Measurements from ENCODE around the gene SPART.
A peak's percentile ranks its signal among the peaks of the same experiment; 100 is the strongest.

Gene SPART

GRCh38 chr13:36297366-36298338 lies 48.5 kb downstream of the SPART start, which contains the start of gene CCDC169:
TSS of gene CCDC169 (minus strand) at chr13:36297814. CDS start at chr13:36297719, 95 bp downstream.
- Histone ChIP-seq H3K4me3 (ENCODE audit: low read length) (peak within 1 kb of the TSS; percentile 76), H3K9ac (ENCODE audit: low read length) (peak within 1 kb of the TSS; percentile 50), H3K27me3 (ENCODE audit: control insufficient read depth, insufficient read depth, low read length) (no peaks in the 10 kb centered on the region), H3K36me3 (ENCODE audit: control insufficient read depth, insufficient read depth, low read length) (no peaks in the 10 kb centered on the region), H3K4me1 (ENCODE audit: control insufficient read depth, insufficient read depth, low read length) (peaks cover 8% of the 10 kb centered on the region), H3K27ac (ENCODE audit: low read depth, low read length) (peak within 1 kb of the TSS; percentile 90)

- no peak overlapping the region for H3K4me3 ChIP-seq (ENCODE audit: low read length)
- no peaks in the 10 kb centered on the region for H3K36me3 ChIP-seq (ENCODE audit: control insufficient read depth, insufficient read depth, low read length)
- H3K4me1 ChIP-seq (ENCODE audit: control insufficient read depth, insufficient read depth, low read length) = peaks cover 8% of the 10 kb centered on the region
- H3K27ac ChIP-seq (ENCODE audit: low read depth, low read length) = no peak overlapping the region
- no peak overlapping the region for H3K9ac ChIP-seq (ENCODE audit: low read length)
- no peaks in the 10 kb centered on the region for H3K27me3 ChIP-seq (ENCODE audit: control insufficient read depth, insufficient read depth, low read length)
Observed at GRCh38 chr13:36294096-36294495, 52.1 kb downstream of the SPART start.

GRCh38 chr13:36293497-36293896 lies 52.7 kb downstream of the SPART start:
- peaks cover 8% of the 10 kb centered on the region for H3K4me1 ChIP-seq (ENCODE audit: control insufficient read depth, insufficient read depth, low read length)
- H3K9ac ChIP-seq (ENCODE audit: low read length) = no peak overlapping the region
- H3K4me3 ChIP-seq (ENCODE audit: low read length) = no peak overlapping the region
- H3K27me3 ChIP-seq (ENCODE audit: control insufficient read depth, insufficient read depth, low read length) = no peaks in the 10 kb centered on the region
- H3K36me3 ChIP-seq (ENCODE audit: control insufficient read depth, insufficient read depth, low read length) = no peaks in the 10 kb centered on the region
- no peak overlapping the region for H3K27ac ChIP-seq (ENCODE audit: low read depth, low read length)

- Histone ChIP-seq H3K27ac (ENCODE audit: low read depth, low read length) (no peak overlapping the region), H3K4me3 (ENCODE audit: low read length) (no peak overlapping the region), H3K27me3 (ENCODE audit: control insufficient read depth, insufficient read depth, low read length) (no peaks in the 10 kb centered on the region)
Observed at GRCh38 chr13:36288794-36289391, 57.3 kb downstream of the SPART start.

GRCh38 chr13:36286006-36286405 lies 60.2 kb downstream of the SPART start:
- Histone ChIP-seq H3K27me3 (ENCODE audit: control insufficient read depth, insufficient read depth, low read length) (no peaks in the 10 kb centered on the region), H3K4me1 (ENCODE audit: control insufficient read depth, insufficient read depth, low read length) (peaks cover 6% of the 10 kb centered on the region), H3K4me3 (ENCODE audit: low read length) (no peak overlapping the region), H3K36me3 (ENCODE audit: control insufficient read depth, insufficient read depth, low read length) (no peaks in the 10 kb centered on the region), H3K27ac (ENCODE audit: low read depth, low read length) (no peak overlapping the region), H3K9ac (ENCODE audit: low read length) (no peak overlapping the region)

More at GRCh38 chr13:36288794-36289391, 57.3 kb downstream of the SPART start:
- Histone ChIP-seq H3K4me1 (ENCODE audit: control insufficient read depth, insufficient read depth, low read length) (peaks cover 6% of the 10 kb centered on the region), H3K9ac (ENCODE audit: low read length) (no peak overlapping the region), H3K36me3 (ENCODE audit: control insufficient read depth, insufficient read depth, low read length) (no peaks in the 10 kb centered on the region)

- no peaks in the 10 kb centered on the region for H3K36me3 ChIP-seq (ENCODE audit: control insufficient read depth, insufficient read depth, low read length)
- no peak overlapping the region for H3K4me3 ChIP-seq (ENCODE audit: low read length)
- H3K9ac ChIP-seq (ENCODE audit: low read length) = no peak overlapping the region
- peaks cover 6% of the 10 kb centered on the region for H3K4me1 ChIP-seq (ENCODE audit: control insufficient read depth, insufficient read depth, low read length)
- no peaks in the 10 kb centered on the region for H3K27me3 ChIP-seq (ENCODE audit: control insufficient read depth, insufficient read depth, low read length)
- no peak overlapping the region for H3K27ac ChIP-seq (ENCODE audit: low read depth, low read length)
Observed at GRCh38 chr13:36282821-36283432, 63.3 kb downstream of the SPART start.

GRCh38 chr13:36275190-36276002 lies 70.8 kb downstream of the SPART start:
- no peak overlapping the region for H3K4me3 ChIP-seq (ENCODE audit: low read length)
- H3K4me1 ChIP-seq (ENCODE audit: control insufficient read depth, insufficient read depth, low read length) = no peaks in the 10 kb centered on the region
- no peak overlapping the region for H3K9ac ChIP-seq (ENCODE audit: low read length)
- no peaks in the 10 kb centered on the region for H3K27me3 ChIP-seq (ENCODE audit: control insufficient read depth, insufficient read depth, low read length)
- H3K36me3 ChIP-seq (ENCODE audit: control insufficient read depth, insufficient read depth, low read length) = no peaks in the 10 kb centered on the region
- H3K27ac ChIP-seq (ENCODE audit: low read depth, low read length) = no peak overlapping the region

GRCh38 chr13:36273431-36273830 lies 72.8 kb downstream of the SPART start:
- Histone ChIP-seq H3K4me1 (ENCODE audit: control insufficient read depth, insufficient read depth, low read length) (no peaks in the 10 kb centered on the region), H3K4me3 (ENCODE audit: low read length) (no peak overlapping the region), H3K9ac (ENCODE audit: low read length) (no peak overlapping the region), H3K36me3 (ENCODE audit: control insufficient read depth, insufficient read depth, low read length) (no peaks in the 10 kb centered on the region), H3K27me3 (ENCODE audit: control insufficient read depth, insufficient read depth, low read length) (no peaks in the 10 kb centered on the region), H3K27ac (ENCODE audit: low read depth, low read length) (no peak overlapping the region)

- Histone ChIP-seq H3K9ac (ENCODE audit: low read length) (no peak overlapping the region), H3K27me3 (ENCODE audit: control insufficient read depth, insufficient read depth, low read length) (no peaks in the 10 kb centered on the region), H3K4me3 (ENCODE audit: low read length) (no peak overlapping the region), H3K27ac (ENCODE audit: low read depth, low read length) (no peak overlapping the region), H3K4me1 (ENCODE audit: control insufficient read depth, insufficient read depth, low read length) (no peaks in the 10 kb centered on the region), H3K36me3 (ENCODE audit: control insufficient read depth, insufficient read depth, low read length) (no peaks in the 10 kb centered on the region)
Observed at GRCh38 chr13:36261976-36262375, 84.2 kb downstream of the SPART start.

GRCh38 chr13:36261011-36261410 lies 85.2 kb downstream of the SPART start:
- H3K27me3 ChIP-seq (ENCODE audit: control insufficient read depth, insufficient read depth, low read length) = no peaks in the 10 kb centered on the region
- H3K4me3 ChIP-seq (ENCODE audit: low read length) = no peak overlapping the region
- H3K9ac ChIP-seq (ENCODE audit: low read length) = no peak overlapping the region
- H3K4me1 ChIP-seq (ENCODE audit: control insufficient read depth, insufficient read depth, low read length) = no peaks in the 10 kb centered on the region
- H3K36me3 ChIP-seq (ENCODE audit: control insufficient read depth, insufficient read depth, low read length) = no peaks in the 10 kb centered on the region
- no peak overlapping the region for H3K27ac ChIP-seq (ENCODE audit: low read depth, low read length)

- Histone ChIP-seq H3K36me3 (ENCODE audit: control insufficient read depth, insufficient read depth, low read length) (no peaks in the 10 kb centered on the region), H3K4me1 (ENCODE audit: control insufficient read depth, insufficient read depth, low read length) (no peaks in the 10 kb centered on the region), H3K27me3 (ENCODE audit: control insufficient read depth, insufficient read depth, low read length) (no peaks in the 10 kb centered on the region), H3K27ac (ENCODE audit: low read depth, low read length) (no peak overlapping the region), H3K9ac (ENCODE audit: low read length) (no peak overlapping the region), H3K4me3 (ENCODE audit: low read length) (no peak overlapping the region)
Observed at GRCh38 chr13:36259361-36260137, 86.6 kb downstream of the SPART start.

Measured in rectal smooth muscle tissue (tissue), 1 donor.